HG03520 (cell line): ENCODE measurements around the gene GABARAP.

ENCODE experiments used
- ATAC-seq: cut with Tn5 transposase; IDR thresholded peaks from one replicate; pipeline ENCODE4 v1.9.1; 2021; ENCODE audit warnings: mild to moderate bottlenecking, moderate library complexity; ENCODE audit not compliant: unreplicated experiment

GABARAP gene

DNA sequence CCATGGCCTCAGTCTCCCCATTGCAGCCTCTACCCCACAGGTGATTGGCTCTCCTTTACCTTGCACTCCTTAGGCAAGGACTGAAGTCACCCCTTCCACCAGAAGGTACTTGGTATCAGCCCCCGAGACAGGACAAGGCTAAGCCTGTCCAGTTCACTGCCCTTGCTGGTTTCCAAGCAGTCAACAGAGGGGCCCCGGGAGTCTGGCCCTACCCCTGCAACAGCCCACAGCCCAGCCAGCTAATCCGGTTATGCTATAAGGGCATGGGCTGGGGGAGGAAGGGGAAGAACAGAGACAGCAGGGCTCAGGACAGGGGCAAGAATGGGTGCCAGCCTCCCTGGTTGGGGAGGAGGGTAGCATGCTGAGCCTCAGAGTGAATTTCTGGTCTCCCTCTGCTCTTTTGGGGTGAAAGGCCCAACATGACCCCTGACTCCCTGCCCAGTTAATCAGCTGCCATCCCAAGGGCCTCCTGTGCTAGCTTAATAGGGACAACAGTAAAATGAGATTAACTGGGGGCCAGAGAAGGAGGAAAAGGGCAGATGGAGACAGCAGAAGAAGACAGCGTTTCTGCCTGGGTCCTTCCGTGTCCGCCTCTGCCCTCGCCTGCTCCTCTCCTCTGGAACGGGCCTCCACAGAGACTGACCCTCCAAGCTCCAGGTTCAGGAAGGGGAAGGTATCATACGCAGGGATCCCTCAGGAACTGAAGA is 33.3 kb downstream of the GABARAP start:
- ATAC-seq, result no peak

- no peak for ATAC-seq
These were observed 34.1 kb downstream of the GABARAP start for GRCh38 chr17:7208027-7208571.

- no peak for ATAC-seq
These were observed 34.9 kb downstream of the GABARAP start for GRCh38 chr17:7207120-7208001.

DNA sequence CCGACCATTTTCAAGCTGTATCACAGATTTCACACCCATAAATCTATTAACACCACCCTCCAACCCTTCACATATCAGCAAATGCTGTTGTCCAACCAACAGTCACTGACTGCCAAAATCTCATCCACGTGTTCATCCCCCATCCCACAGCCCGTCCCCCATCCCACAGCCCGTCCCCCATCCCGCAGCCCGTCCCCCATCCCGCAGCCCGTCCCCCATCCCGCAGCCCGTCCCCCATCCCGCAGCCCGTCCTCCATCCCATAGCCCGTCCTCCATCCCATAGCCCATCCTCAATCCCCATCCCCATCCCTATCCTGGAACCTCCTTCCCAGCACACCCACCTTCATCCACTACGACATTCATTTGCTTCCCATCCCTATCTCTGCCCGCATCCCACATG is 36.7 kb downstream of the GABARAP start:
- ATAC-seq, result no peak

DNA sequence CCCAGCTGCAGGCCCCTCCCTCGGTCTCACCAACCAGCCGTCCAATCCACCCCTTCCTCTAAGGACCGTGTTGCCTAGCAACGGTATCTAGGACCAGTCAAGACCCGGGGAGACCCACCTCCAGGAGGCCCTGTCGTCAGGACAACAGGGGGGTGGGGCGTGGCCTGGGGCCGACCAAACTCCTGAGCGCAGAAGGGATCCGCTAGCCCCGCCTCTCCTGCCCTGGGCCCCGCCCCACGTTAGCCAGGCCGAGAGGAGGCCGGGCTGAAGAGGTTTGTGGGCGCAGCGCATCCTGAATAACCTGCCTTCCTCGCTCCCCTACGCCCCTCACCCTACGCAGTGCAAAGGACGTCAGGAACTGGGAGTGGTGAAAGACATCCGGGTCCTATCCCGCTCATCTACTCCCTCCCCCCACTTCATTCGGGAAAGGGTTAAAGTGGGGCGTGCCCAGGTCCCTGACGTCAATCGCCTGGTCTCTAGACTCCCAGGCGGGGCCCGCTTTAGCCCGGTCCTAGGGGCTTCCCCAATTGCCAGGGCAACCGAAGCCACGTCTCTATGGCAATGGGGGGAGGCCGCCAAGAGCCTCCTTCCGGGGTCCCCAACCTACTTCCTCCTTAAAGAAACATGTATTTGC is 37.3 kb downstream of the GABARAP start:
- peak; percentile 72 for ATAC-seq

DNA sequence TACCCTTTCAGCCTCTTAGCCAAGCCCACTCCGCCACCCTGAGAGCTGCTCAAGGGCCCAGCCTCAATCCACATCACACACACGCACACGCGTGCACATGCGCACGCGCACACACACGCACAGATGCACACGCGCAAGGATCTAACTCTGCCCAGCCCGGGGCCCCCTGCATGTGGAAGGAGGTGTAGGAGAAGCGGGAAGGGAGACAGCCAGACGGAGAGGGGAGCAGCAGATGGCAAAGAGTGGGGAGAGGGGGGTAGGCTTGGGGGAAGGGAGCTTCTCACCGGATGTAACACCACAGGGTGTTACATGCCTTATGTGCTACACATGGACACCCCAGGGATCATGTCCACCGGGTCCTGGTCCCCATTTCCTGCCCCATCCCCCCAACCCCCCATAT is 37.9 kb downstream of the GABARAP start:
- no peak for ATAC-seq

DNA sequence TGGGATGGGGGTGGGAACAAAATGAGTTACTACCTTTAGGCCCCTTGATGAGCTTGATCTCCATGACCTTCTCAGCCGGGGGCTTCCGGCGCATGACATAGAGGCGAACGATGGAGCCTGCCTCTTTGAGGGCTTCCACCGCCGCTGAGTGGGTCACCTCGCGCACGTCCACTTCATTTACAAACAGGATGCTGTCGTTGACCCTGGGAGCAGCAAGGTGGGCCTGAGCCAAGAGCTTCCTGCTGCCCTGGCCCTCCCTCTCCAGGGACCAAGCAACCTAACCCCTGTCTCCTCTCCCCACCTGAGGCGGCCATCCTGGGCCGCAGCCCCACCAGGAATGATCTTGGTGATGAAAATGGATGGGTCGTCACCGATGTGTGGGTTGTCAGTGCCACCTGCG is 38.9 kb downstream of the GABARAP start:
- ATAC-seq, result no peak

DNA sequence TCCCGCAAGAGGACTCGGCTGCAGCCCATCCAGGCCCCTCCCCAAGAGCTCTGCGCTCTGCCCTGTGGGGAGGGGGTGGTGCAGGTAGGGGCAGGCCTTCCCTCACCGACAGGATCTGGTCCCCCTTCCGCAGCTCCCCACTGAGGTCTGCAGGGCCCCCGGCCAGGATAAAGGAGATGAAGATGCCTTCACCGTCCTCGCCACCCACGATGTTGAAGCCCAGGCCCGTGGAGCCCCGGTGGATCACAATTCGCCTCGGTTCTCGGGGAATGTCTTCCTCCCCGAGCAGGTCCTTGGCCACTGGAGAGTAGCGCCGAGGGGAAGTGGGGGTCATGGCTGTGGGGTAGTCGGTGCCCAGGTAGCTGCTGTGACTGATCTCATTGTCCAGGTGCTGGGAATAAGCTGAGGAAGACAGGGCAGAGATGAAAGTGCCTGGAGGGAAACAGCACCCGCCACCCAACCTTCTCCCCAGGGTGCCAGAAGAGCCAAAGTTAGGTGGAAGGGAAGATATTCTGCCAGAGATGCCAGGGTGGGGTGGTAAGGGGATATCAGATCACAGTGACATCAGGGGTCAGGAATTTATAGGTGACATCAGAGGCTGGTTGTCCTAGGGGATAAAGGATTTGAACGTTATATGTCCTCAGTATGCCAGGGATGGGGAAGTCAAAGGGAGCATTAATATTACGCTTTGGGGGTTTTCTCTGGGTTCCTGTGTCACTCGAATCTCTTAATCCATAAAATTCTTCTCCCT is 45.4 kb downstream of the GABARAP start:
- ATAC-seq, result no peak

GRCh38 chr17:7195971-7196370 is 46.3 kb downstream of the GABARAP start:
- no peak for ATAC-seq

GRCh38 chr17:7192271-7192937 is 49.8 kb downstream of the GABARAP start:
- no peak for ATAC-seq

DNA sequence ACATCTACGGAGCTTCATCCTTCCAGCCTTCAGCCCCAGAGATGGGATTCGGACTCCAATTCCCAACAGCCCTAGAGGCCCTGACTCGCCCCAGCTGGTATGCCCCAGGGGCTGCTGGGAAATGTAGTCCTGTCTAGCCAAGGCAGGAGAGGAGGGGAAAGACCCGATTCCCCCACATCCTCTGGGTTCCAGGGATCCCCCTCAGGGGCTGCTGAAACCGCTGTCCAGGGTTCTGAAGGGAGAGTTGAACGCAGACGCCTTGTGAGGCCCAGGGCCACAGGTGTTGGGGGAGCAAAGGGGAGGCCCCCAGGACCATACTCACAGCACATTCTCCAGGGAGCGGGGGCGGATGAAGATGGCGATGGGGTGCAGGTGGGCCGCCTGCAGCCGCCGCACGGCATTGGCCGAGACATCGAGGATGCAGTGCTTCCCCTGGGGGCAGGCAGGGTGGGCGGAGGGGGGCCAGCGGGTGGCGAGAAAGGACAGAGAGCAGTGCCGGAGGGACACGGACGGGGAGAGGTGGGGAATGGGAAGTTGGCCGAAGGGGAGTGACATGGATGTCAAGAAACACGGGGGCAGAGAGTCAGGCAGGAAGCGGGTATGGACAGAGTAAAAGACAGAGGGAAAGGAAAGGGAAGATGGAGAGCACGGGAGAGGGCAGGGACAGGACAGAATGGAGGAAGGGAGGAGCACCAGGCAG is 50.5 kb downstream of the GABARAP start:
- ATAC-seq, result no peak

- no peak for ATAC-seq
These were observed 51.2 kb downstream of the GABARAP start for GRCh38 chr17:7191069-7191468.

- no peak for ATAC-seq
These were observed 51.9 kb downstream of the GABARAP start for GRCh38 chr17:7190276-7190917.
